Mesenchymal stem cell (in vitro differentiated cells and primary cell): ENCODE data around the gene SMG1.
A peak's percentile ranks its signal among the peaks of the same experiment; 100 is the strongest.

Experiments
- DNase-seq: peaks from one replicate; pipeline ENCODE4 v3.0.0-alpha.2; 2013
- H2AFZ ChIP-seq: one replicate; pipeline ENCODE4 v1.6.1; 2013; ENCODE audit warnings: low read depth, mild to moderate bottlenecking, control low read depth, inconsistent platforms, low read length, moderate library complexity
- H2AK5ac ChIP-seq: 2 replicates; pipeline ENCODE4 v1.6.1; 2013; ENCODE audit warnings: low read length, moderate library complexity, mild to moderate bottlenecking, inconsistent platforms; ENCODE audit not compliant: severe bottlenecking
- H2BK120ac ChIP-seq: one replicate; pipeline ENCODE4 v1.6.1; 2013; ENCODE audit warnings: low read depth, mild to moderate bottlenecking, inconsistent platforms, low read length, moderate library complexity
- H2BK12ac ChIP-seq, 2 experiments: one replicate each; pipeline ENCODE4 v1.6.1; 2013; ENCODE audit warnings: inconsistent platforms in 2 of 2, low read length in 2 of 2, mild to moderate bottlenecking in 2 of 2, moderate library complexity in 2 of 2, control low read depth in 1 of 2
- H2BK15ac ChIP-seq: one replicate; pipeline ENCODE4 v1.6.1; 2013; ENCODE audit warnings: mild to moderate bottlenecking, low read depth, inconsistent platforms; ENCODE audit not compliant: poor library complexity, severe bottlenecking
- H2BK5ac ChIP-seq: 2 replicates; pipeline ENCODE4 v1.6.1; 2013; ENCODE audit warnings: low read depth, mild to moderate bottlenecking, low read length, control low read depth, inconsistent platforms; ENCODE audit not compliant: poor library complexity, severe bottlenecking
- H3K14ac ChIP-seq, 2 experiments: one replicate each; pipeline ENCODE4 v1.6.1; 2013; ENCODE audit warnings: inconsistent platforms in 2 of 2, low read length in 2 of 2, control low read depth in 1 of 2, mild to moderate bottlenecking in 1 of 2, moderate library complexity in 1 of 2
- H3K18ac ChIP-seq, 2 experiments: one replicate each; pipeline ENCODE4 v1.6.1; 2013; ENCODE audit warnings: inconsistent platforms in 2 of 2, low read length in 2 of 2, control low read depth in 1 of 2, low read depth in 1 of 2, mild to moderate bottlenecking in 1 of 2
- H3K23ac ChIP-seq, 2 experiments: one replicate each; pipeline ENCODE4 v1.6.1; 2013; ENCODE audit warnings: inconsistent platforms in 2 of 2, low read length in 2 of 2, mild to moderate bottlenecking in 2 of 2, moderate library complexity in 2 of 2, control low read depth in 1 of 2
- H3K27ac ChIP-seq: 2 replicates; pipeline ENCODE4 v1.5.1; 2013; ENCODE audit warnings: mild to moderate bottlenecking, moderate library complexity, low read length, control low read depth, inconsistent platforms; ENCODE audit not compliant: poor library complexity, severe bottlenecking
- H3K27me3 ChIP-seq, 2 experiments: 2 replicates each; pipeline versions ENCODE4 v1.6.1 to v1.7.0; 2013; ENCODE audit warnings: low read length in 2 of 2, mild to moderate bottlenecking in 2 of 2, moderate library complexity in 2 of 2, control low read depth in 1 of 2, inconsistent platforms in 1 of 2; ENCODE audit not compliant: control insufficient read depth in 1 of 2, insufficient read depth in 1 of 2
- H3K36me3 ChIP-seq, 2 experiments: 2 replicates each; pipeline versions ENCODE4 v1.6.1 to v1.7.0; 2013; ENCODE audit warnings: low read length in 2 of 2, control low read depth in 1 of 2, inconsistent platforms in 1 of 2, low read depth in 1 of 2, mild to moderate bottlenecking in 1 of 2; ENCODE audit not compliant: insufficient read depth in 2 of 2, control insufficient read depth in 1 of 2
- H3K4ac ChIP-seq, 2 experiments: one replicate each; pipeline ENCODE4 v1.6.1; 2013; ENCODE audit warnings: inconsistent platforms in 2 of 2, low read length in 2 of 2, mild to moderate bottlenecking in 2 of 2, moderate library complexity in 2 of 2, control low read depth in 1 of 2, low read depth in 1 of 2
- H3K4me1 ChIP-seq: 2 replicates; pipeline ENCODE4 v1.6.1; 2013; ENCODE audit warnings: low read depth, low read length, control low read depth; ENCODE audit not compliant: control insufficient read depth, insufficient read depth
- H3K4me2 ChIP-seq: 2 replicates; pipeline ENCODE4 v1.6.1; 2013; ENCODE audit warnings: low read length, mild to moderate bottlenecking, inconsistent platforms; ENCODE audit not compliant: poor library complexity, severe bottlenecking
- H3K4me3 ChIP-seq, 2 experiments: 2 replicates each; pipeline versions ENCODE4 v1.5.1 to v1.7.0; 2013; ENCODE audit warnings: low read length in 2 of 2, mild to moderate bottlenecking in 2 of 2, control low read depth in 1 of 2, low read depth in 1 of 2; ENCODE audit not compliant: insufficient read depth in 1 of 2
- H3K79me1 ChIP-seq: replicated peaks from 2 replicates; pipeline ENCODE4 v1.6.1; 2013; ENCODE audit warnings: mild to moderate bottlenecking, control low read depth, low read length, inconsistent platforms; ENCODE audit not compliant: poor library complexity, severe bottlenecking
- H3K9ac ChIP-seq: 2 replicates; pipeline ENCODE4 v1.7.0; 2013; ENCODE audit warnings: mild to moderate bottlenecking, low read length, moderate library complexity
- H3K9me3 ChIP-seq: 2 replicates; pipeline ENCODE4 v1.7.0; 2013; ENCODE audit warnings: mild to moderate bottlenecking, low read length; ENCODE audit not compliant: control insufficient read depth
- H4K8ac ChIP-seq: one replicate; pipeline ENCODE4 v1.6.1; 2013; ENCODE audit warnings: inconsistent platforms, mild to moderate bottlenecking, low read length, moderate library complexity
- H4K91ac ChIP-seq: one replicate; pipeline ENCODE4 v1.6.1; 2013; ENCODE audit warnings: mild to moderate bottlenecking, low read length, inconsistent platforms
- WGBS: methylation state at CpG from one replicate; pipeline ENCODE4 v1.1.7; 2013; ENCODE audit warnings: mixed read lengths; 5-methylcytosine and 5-hydroxymethylcytosine counted together

The SMG1 gene

GRCh38 chr16:18802767-18803343 lies 123.4 kb downstream of the SMG1 start:
- H3K23ac ChIP-seq = no peak overlapping the region
- no peak overlapping the region for H3K4me2 ChIP-seq
- no peak overlapping the region for H4K8ac ChIP-seq
- WGBS = 93% methylated on average over 7 of the region's 16 CpGs
- H3K27ac ChIP-seq = no peak overlapping the region
- no peak overlapping the region for H3K4ac ChIP-seq
- DNase-seq = no peak
- H2BK15ac ChIP-seq = no peak overlapping the region
- H3K14ac ChIP-seq = no peak overlapping the region
- H3K27me3 ChIP-seq = no peaks in the 10 kb centered on the region
- no peak overlapping the region for H2BK5ac ChIP-seq
- H3K79me1 ChIP-seq = peaks cover 7% of the 10 kb centered on the region
- H3K9ac ChIP-seq = no peak overlapping the region
- no peak overlapping the region for H4K91ac ChIP-seq
- no peak overlapping the region for H3K18ac ChIP-seq
- no peak overlapping the region for H2AK5ac ChIP-seq
- peaks cover 7% of the 10 kb centered on the region for H3K4me1 ChIP-seq
- H2BK120ac ChIP-seq = peak overlapping the region; percentile 5
- no peak overlapping the region for H2AFZ ChIP-seq
- no peaks in the 10 kb centered on the region for H3K9me3 ChIP-seq
- H2BK12ac ChIP-seq = no peak overlapping the region
- no peak overlapping the region for H3K4me3 ChIP-seq
- peaks cover 4 to 23% of the 10 kb centered on the region in 2 experiments for H3K36me3 ChIP-seq

DNA sequence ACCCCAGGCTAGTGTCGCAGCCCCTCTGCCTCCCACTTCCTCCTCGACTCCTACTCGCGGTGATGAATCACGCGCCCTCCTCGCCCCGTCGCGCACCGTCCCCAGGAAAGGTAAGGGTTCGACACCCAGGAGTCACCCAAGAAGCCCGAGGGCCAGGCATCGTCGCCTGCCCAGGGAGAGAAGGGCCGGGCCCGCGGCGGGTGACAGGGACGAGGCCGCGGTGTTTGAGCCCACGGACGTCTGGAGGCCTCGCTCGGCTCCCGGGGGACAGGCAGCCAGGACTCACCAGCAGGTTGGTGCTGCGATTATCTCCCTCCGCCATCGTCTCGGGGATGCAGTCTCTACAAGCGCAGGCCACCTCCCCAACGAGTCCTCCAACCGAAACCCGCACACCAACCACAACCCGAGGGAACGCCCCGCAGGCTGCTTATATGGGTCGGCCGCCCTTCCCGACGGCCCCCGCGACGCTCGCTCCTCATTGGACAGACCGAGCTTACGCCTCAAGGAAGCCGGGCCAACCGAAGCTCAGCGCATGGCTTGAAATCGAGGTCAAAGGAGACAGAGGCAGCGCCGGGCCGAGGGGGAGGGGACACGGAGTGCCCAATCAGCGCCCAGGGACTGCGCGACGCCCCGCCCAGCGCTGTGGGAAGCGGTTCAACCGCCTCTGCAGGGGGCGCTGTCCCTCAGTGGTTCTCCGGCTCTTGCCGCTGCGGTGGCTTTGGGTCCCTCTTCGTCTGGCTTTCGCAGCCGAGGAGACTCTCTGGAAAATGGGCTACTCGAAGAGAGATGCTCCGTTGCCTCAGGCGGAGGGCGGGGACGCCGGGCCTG lies 124.8 kb downstream of the SMG1 start, which contains the start of gene ARL6IP1:
TSS of gene ARL6IP1 (minus strand) at position 405 of the 828 bp plus-strand sequence. CDS start at position 322, 83 bp downstream.
- Histone ChIP-seq H2BK12ac (no peak within 1 kb of the TSS), H3K79me1 (peaks cover 4% of the 10 kb centered on the region), H3K4ac (peak within 1 kb of the TSS in 1 of 2 experiments; percentile 90), H4K8ac (peak within 1 kb of the TSS; percentile 59), H3K9me3 (no peaks in the 10 kb centered on the region), H2AK5ac (peak within 1 kb of the TSS; percentile 17), H3K27ac (peak within 1 kb of the TSS; percentile 90), H3K18ac (peak within 1 kb of the TSS; percentile 80 to 91), H3K4me1 (peaks cover 7% of the 10 kb centered on the region), H3K4me2 (peak within 1 kb of the TSS; percentile 95), H4K91ac (peak within 1 kb of the TSS; percentile 52), H3K36me3 (peaks cover 4 to 25% of the 10 kb centered on the region in 2 experiments), H3K23ac (peak within 1 kb of the TSS in 1 of 2 experiments; percentile 97), H3K4me3 (peak within 1 kb of the TSS; percentile 80 to 95), H3K14ac (peak within 1 kb of the TSS in 1 of 2 experiments; percentile 77), H2BK120ac (peak within 1 kb of the TSS; percentile 92), H2BK5ac (peak within 1 kb of the TSS; percentile 46), H2BK15ac (peak within 1 kb of the TSS; percentile 89), H3K27me3 (no peaks in the 10 kb centered on the region), H2AFZ (peak within 1 kb of the TSS; percentile 79), H3K9ac (peak within 1 kb of the TSS; percentile 96)
- peak; percentile 100 for DNase-seq
- WGBS = under 1% methylated on average over 68 of the region's 77 CpGs

DNA sequence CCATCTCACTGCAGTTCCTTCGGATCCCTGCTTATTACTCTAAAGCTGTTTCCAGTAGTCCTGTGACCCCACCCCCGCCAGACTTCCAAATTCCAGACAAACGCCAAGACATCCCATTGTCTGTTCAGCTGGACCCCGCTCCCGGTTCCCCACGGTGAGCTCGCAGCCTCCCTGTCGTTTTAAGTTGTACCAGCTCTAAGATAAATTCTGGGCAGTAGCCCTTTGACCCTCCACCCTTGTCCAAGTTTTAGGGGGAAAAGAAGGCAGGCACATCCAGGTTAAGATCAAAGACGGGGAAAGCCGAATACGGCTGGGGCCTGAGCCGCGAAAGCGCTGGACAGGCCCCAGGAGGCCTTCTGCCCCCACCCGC lies 125.4 kb downstream of the SMG1 start:
- peak overlapping the region; percentile 80 to 95 for H3K4me3 ChIP-seq
- H2BK12ac ChIP-seq = no peak overlapping the region
- peak overlapping the region; percentile 56 for H2AFZ ChIP-seq
- H3K23ac ChIP-seq = peak overlapping the region in 1 of 2 experiments; percentile 97
- peaks cover 7% of the 10 kb centered on the region for H3K4me1 ChIP-seq
- no peak overlapping the region for H4K8ac ChIP-seq
- H2BK15ac ChIP-seq = no peak overlapping the region
- peak overlapping the region; percentile 63 for H3K27ac ChIP-seq
- peak overlapping the region in 1 of 2 experiments; percentile 90 for H3K4ac ChIP-seq
- H3K36me3 ChIP-seq = peaks cover 4 to 25% of the 10 kb centered on the region in 2 experiments
- H3K79me1 ChIP-seq = peaks cover 4% of the 10 kb centered on the region
- H4K91ac ChIP-seq = peak overlapping the region; percentile 52
- peak overlapping the region; percentile 20 for H2BK5ac ChIP-seq
- H3K9ac ChIP-seq = peak overlapping the region; percentile 96
- H3K27me3 ChIP-seq = no peaks in the 10 kb centered on the region
- under 1% methylated on average over 13 of the region's 15 CpGs for WGBS
- H3K4me2 ChIP-seq = peak overlapping the region; percentile 94
- H3K18ac ChIP-seq = peak overlapping the region; percentile 14 to 67
- peak; percentile 44 for DNase-seq
- H2AK5ac ChIP-seq = no peak overlapping the region
- H3K9me3 ChIP-seq = no peaks in the 10 kb centered on the region
- H2BK120ac ChIP-seq = peak overlapping the region; percentile 62
- peak overlapping the region in 1 of 2 experiments; percentile 61 for H3K14ac ChIP-seq

GRCh38 chr16:18800293-18800692 lies 125.9 kb downstream of the SMG1 start:
- Histone ChIP-seq H2BK15ac (no peak overlapping the region), H2AFZ (no peak overlapping the region), H3K9ac (peak overlapping the region; percentile 96), H3K27ac (peak overlapping the region; percentile 63), H3K27me3 (no peaks in the 10 kb centered on the region), H2AK5ac (peak overlapping the region; percentile 17), H4K8ac (no peak overlapping the region), H3K4ac (no peak overlapping the region), H3K23ac (no peak overlapping the region), H3K9me3 (no peaks in the 10 kb centered on the region), H4K91ac (no peak overlapping the region), H3K36me3 (peaks cover 4 to 27% of the 10 kb centered on the region in 2 experiments), H2BK12ac (no peak overlapping the region), H2BK120ac (no peak overlapping the region), H3K4me2 (peak overlapping the region; percentile 94), H3K4me1 (peaks cover 7% of the 10 kb centered on the region), H3K4me3 (peak overlapping the region in 1 of 2 experiments; percentile 95), H3K18ac (no peak overlapping the region), H3K79me1 (peaks cover 4% of the 10 kb centered on the region), H3K14ac (no peak overlapping the region), H2BK5ac (no peak overlapping the region)
- WGBS = 16% methylated on average over 8 of the region's 8 CpGs
- DNase-seq = no peak
